Stimulated activated CD8-positive, alpha-beta memory T cell treated with anti-CD3 and anti-CD28 coated beads, Interleukin-15, amount 100 ng/mL, for 24 hours (primary cell): ENCODE data around the gene MYOF.
"Not testable (repeated sequence)": the region's sequence is repeated elsewhere in the genome, so short reads cannot be mapped to it uniquely, and the experiment has no call there.

Source experiments
- DNase-seq: peaks from one replicate; pipeline ENCODE4 v3.0.0-alpha.2; 2020; ENCODE audit warnings: low read depth

MYOF gene

GRCh38 chr10:93344691-93345090 is 137.4 kb downstream of the MYOF start:
- no peak for DNase-seq

GRCh38 chr10:93342921-93343320 is 139.2 kb downstream of the MYOF start:
- no peak for DNase-seq

- no peak for DNase-seq
These were observed 139.8 kb downstream of the MYOF start for GRCh38 chr10:93342366-93342765.

GRCh38 chr10:93337309-93337721 is 144.8 kb downstream of the MYOF start:
- no peak for DNase-seq

- no peak for DNase-seq
These were observed 145.5 kb downstream of the MYOF start for GRCh38 chr10:93336678-93337077.

GRCh38 chr10:93336110-93336509 is 146.0 kb downstream of the MYOF start:
- DNase-seq: no peak

- DNase-seq: no peak
These were observed 147.2 kb downstream of the MYOF start for GRCh38 chr10:93334901-93335327.

- DNase-seq: no peak
These were observed 148.0 kb downstream of the MYOF start for GRCh38 chr10:93334181-93334580.

GRCh38 chr10:93333278-93333978 is 148.7 kb downstream of the MYOF start:
- no peak for DNase-seq

GRCh38 chr10:93330824-93331223 is 151.3 kb downstream of the MYOF start:
- DNase-seq: no peak

GRCh38 chr10:93319896-93320295 is 162.2 kb downstream of the MYOF start:
- DNase-seq: no peak

- no peak for DNase-seq
These were observed 163.0 kb downstream of the MYOF start for GRCh38 chr10:93319096-93319495.

- no peak for DNase-seq
These were observed 166.9 kb downstream of the MYOF start for GRCh38 chr10:93315246-93315645.

- DNase-seq: not testable (repeated sequence)
These were observed 167.5 kb downstream of the MYOF start for GRCh38 chr10:93314656-93315055.

- no peak for DNase-seq
These were observed 168.3 kb downstream of the MYOF start for GRCh38 chr10:93313798-93314197.

GRCh38 chr10:93309062-93309461 is 173.1 kb downstream of the MYOF start:
- DNase-seq: no peak

GRCh38 chr10:93305122-93305521 is 177.0 kb downstream of the MYOF start:
- no peak for DNase-seq

GRCh38 chr10:93300981-93301380 is 181.2 kb downstream of the MYOF start:
- no peak for DNase-seq

- no peak for DNase-seq
These were observed 181.7 kb downstream of the MYOF start for GRCh38 chr10:93300288-93300917.

GRCh38 chr10:93299606-93300287 is 182.4 kb downstream of the MYOF start:
- no peak for DNase-seq

GRCh38 chr10:93299195-93299594 is 182.9 kb downstream of the MYOF start:
- no peak for DNase-seq

GRCh38 chr10:93296151-93296550 is 186.0 kb downstream of the MYOF start:
- no peak for DNase-seq

GRCh38 chr10:93293999-93294398 is 188.1 kb downstream of the MYOF start:
- no peak for DNase-seq
